GM21423 (cell line): Measurements from ENCODE around the gene CNTN5.
"Not testable (repeated sequence)": the region's sequence is repeated elsewhere in the genome, so short reads cannot be mapped to it uniquely, and the experiment has no call there.

Source experiments
- ATAC-seq: cut with Tn5 transposase; IDR thresholded peaks from one replicate; pipeline ENCODE4 v1.9.1; 2021; ENCODE audit warnings: mild to moderate bottlenecking, moderate library complexity; ENCODE audit not compliant: unreplicated experiment

Gene CNTN5

GRCh38 chr11:100176456-100176855 is 1155.7 kb downstream of the CNTN5 start:
- ATAC-seq = no peak

GRCh38 chr11:100177651-100178050 is 1156.9 kb downstream of the CNTN5 start:
- no peak for ATAC-seq

GRCh38 chr11:100182350-100182749 is 1161.6 kb downstream of the CNTN5 start:
- no peak for ATAC-seq

- ATAC-seq = no peak
Measured at GRCh38 chr11:100182927-100183326, 1162.2 kb downstream of the CNTN5 start.

- no peak for ATAC-seq
Measured at GRCh38 chr11:100185588-100185987, 1164.8 kb downstream of the CNTN5 start.

GRCh38 chr11:100188137-100188783 is 1167.5 kb downstream of the CNTN5 start:
- no peak for ATAC-seq

- no peak for ATAC-seq
Measured at GRCh38 chr11:100190395-100190794, 1169.6 kb downstream of the CNTN5 start.

- ATAC-seq = no peak
Measured at GRCh38 chr11:100192181-100192580, 1171.4 kb downstream of the CNTN5 start.

GRCh38 chr11:100203789-100204188 is 1183.0 kb downstream of the CNTN5 start:
- no peak for ATAC-seq

- ATAC-seq = no peak
Measured at GRCh38 chr11:100205926-100206325, 1185.2 kb downstream of the CNTN5 start.

GRCh38 chr11:100208207-100208606 is 1187.5 kb downstream of the CNTN5 start:
- ATAC-seq = no peak

GRCh38 chr11:100214791-100215190 is 1194.0 kb downstream of the CNTN5 start:
- no peak for ATAC-seq

GRCh38 chr11:100220801-100221200 is 1200.1 kb downstream of the CNTN5 start:
- no peak for ATAC-seq

GRCh38 chr11:100221791-100222190 is 1201.0 kb downstream of the CNTN5 start:
- no peak for ATAC-seq

GRCh38 chr11:100224541-100225034 is 1203.8 kb downstream of the CNTN5 start:
- ATAC-seq = no peak

- no peak for ATAC-seq
Measured at GRCh38 chr11:100229086-100229485, 1208.3 kb downstream of the CNTN5 start.

GRCh38 chr11:100232006-100232405 is 1211.3 kb downstream of the CNTN5 start:
- ATAC-seq = no peak

- ATAC-seq = no peak
Measured at GRCh38 chr11:100235085-100235484, 1214.3 kb downstream of the CNTN5 start.

GRCh38 chr11:100240025-100240539 is 1219.3 kb downstream of the CNTN5 start:
- no peak for ATAC-seq

- ATAC-seq = no peak
Measured at GRCh38 chr11:100247704-100248103, 1227.0 kb downstream of the CNTN5 start.

- ATAC-seq = not testable (repeated sequence)
Measured at GRCh38 chr11:100257238-100257803, 1236.6 kb downstream of the CNTN5 start.

- ATAC-seq = no peak
Measured at GRCh38 chr11:100269516-100269915, 1248.8 kb downstream of the CNTN5 start.
